ENCODE results near the gene PPM1M.
A peak's percentile ranks its signal among the peaks of the same experiment; 100 is the strongest.

PPM1M gene

DNA sequence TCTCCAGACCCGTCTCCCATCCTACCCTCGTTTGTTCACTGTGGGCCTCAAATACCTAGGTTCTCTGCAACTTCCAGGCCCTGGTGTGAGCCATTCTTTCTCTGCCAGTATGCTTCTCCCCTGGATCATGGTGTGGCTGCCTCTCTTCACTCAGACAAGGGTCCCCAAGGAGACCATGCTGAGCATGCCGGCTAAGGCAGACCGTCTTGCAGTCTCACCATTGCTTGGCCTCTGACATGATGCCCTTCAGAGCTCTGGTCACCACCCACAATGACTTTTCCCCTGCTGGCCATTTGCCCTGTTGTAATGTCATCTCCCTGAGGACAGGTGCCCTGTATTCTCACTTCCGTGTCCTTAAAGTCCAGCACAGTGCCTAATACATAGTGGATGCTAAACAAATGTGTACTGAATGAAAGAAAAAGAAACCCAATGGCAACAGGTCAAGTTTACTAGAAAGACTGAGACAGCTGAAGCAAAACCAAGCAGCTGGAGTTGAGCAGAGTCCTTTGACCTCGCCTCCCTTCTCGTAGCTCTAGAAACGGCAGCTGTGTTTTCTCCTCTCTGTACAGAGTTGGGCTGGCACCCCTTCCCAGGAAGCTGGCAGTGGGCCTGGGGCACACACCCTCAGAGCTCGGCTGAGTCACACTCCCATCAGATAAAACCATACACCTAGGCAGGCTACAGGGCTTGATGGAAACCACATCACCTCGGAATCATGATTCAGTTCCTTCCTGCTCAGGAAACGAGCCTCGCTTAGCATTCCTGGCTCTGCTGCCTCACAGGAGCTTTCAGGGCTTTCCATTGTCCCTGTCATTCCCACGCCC is 28.8 kb upstream of the PPM1M start:
- DNase-seq, result no peak

DNA sequence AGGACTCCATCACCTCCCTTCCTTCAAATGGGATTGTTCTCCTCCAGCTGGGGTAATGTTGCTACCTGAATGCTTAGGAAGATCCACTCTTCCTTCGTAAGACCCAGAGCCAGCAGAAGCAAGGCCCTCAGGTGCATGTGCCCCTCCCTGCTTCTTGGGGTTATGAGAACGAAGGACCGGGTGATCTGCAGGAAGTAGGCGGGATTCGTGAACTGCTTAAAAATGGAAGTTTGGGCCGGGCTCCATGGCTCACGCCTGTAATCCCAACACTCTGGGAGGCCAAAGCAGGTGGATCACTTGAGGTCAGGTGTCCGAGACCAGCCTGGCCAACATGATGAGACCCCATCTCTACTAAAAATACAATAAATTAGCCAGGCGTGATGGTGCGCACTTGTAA is 28.2 kb upstream of the PPM1M start:
- DNase-seq, result no peak

DNA sequence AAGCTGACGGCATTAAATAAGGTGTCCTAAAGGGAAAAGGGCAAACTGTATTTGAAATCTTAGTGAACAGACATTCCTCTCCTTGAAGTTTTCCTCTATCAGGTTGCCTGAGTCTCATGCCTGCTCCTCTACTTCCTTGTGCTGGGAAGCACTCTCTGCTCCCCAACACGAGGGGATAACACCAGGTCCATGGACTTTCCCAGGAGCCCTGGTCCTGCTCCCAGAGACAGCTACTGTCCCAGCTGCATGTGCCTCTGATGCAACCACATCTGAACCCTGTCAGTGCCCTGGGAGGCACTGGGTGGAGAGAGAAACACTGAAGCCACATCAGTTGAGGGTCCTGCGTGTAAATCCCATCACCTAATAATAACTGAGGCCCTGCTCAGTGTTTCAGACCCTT is 27.5 kb upstream of the PPM1M start:
- no peak for DNase-seq

DNA sequence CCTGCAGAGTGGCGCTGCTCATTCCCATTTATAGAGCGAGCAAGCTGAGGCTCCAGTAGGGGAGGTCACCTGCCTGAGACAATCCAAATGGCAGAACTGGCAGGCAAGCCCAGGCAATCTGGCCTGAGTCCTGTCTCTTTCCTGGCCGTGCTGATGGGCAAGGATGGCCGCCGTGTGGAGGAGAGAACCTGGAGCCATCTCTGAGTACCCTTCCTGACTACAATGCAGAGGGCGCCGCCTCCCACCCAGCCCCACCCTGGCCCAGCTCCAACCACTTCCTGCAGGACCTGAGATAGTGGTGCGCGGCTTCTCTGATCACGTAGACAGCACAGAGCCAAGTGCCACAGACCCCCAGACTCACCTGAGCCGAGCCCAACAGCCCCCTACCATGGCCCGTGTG is 27.1 kb upstream of the PPM1M start:
- DNase-seq, result no peak

DNA sequence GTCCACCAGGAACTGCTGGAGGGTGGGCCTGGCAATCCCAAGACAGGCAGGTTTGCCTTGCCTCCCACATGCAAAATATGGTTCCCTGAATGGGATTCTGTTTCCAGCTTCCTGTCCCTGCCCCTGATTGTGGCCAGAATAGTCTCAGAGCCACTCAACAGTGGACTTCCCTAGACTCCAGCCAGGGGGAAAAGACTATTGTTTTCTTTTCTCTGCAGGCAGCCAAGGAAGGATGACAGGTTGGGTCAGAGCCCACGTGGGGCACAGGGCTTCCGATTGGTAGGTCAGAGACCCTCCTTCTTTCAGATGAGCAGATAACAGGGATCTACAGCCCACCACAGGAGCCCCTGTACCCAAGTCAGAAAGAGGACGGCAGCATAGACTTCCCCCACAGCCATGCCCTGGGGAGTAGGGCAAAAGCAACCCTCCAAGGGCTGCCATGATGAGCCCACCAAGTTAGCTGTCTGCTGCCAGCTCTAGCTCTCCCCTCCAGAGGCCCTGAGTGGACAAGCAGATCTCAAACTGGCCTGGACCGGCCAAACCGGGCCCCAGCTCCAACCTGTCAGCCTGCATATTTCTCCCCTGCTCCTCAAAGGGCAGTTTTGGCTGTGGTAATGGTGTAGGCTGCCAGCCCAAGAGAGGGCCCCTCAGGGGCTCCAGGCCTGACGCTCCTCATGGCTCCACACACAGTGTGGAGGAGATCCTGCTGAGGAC is 26.5 kb upstream of the PPM1M start:
- DNase-seq, result no peak

DNA sequence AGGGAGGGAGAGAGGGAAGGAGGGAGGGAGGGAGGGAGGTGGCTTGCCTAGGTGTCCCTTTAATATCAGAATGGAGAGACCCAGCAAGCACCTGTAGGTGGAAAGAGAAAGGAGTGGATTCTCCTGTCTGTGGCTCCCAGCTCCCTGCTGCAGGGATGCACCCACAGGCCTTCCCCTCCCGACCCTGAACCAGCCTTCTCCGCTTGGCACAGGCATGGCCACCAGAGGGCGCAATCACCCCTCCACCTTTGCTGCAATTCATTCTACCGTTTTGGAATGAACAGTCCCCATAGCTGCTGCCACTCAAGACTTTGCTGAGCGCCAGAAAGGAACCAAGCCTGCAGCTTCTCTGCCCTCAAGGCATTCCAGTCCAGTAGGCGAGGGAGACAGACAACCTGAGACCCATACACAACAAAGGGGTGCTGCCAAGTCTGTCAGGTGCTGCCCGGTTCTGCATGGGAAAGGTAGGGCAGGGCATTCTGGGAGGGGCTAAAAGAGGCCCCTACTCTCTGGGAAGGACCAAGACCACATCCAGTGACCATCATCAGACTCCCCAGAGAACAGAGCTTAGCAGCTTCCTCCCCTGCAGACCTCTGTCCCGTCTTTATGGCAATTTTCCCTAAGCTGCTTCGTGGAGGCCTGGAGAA is 25.1 kb upstream of the PPM1M start:
- DNase-seq, result peak; percentile 37 to 70

DNA sequence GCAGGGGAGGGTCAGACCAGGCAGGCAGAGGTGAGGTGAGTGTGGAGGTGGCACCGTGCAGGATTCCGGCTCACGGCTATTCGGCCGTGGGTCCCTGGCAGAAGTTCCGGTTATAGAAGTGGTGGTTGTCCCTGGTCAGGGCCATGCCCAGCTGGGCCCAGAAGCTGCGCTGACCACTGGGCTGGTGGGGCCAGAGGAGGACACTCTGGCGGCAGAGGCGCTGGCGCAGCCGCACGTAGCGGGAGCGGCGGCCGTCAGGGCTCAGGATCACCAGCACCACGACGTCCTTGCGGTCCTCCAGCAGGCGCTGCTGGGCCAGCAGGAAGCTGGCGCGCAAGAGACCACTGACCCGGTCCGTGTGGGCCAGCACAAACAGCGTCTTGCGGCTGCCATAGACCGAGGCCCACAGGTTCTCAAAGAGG is 24.4 kb upstream of the PPM1M start:
- DNase-seq, result no peak

DNA sequence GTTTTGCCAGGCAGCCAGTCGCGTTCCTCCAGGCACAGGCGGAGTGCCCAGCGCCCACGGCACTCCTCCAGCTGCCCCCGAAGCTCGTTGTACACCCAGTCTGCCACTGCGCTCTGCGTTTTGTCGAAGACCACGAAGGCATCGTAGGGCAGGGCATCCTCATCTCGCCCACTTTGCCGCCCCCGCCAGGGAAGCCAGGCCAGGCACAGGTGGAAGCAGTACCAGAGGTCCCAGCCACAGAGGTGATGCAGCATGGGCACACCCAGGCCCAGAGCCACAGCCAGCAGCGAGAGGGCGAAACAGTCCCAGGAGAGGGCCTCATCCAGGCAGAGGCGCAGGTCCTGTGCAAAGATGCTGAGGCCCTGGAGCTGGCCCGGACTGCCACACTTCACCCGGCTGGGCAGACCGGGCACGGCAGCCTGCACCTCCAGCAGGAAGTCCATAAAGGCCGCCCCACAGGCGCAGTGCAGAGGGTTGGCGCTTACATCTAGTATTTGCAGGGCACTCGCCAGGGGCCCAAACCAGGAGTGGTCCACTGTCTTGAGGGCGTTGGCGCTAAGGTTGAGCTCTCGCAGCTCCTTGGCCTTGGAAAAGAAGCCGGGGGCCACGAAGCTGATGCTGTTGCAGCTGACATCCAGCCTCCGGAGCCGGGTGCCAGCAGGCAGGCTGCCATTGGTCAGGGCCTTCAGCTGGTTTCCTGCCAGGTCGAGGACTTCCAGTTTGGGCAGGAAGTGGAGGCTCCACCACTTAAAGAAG is 23.8 kb upstream of the PPM1M start:
- DNase-seq, result no peak

DNA sequence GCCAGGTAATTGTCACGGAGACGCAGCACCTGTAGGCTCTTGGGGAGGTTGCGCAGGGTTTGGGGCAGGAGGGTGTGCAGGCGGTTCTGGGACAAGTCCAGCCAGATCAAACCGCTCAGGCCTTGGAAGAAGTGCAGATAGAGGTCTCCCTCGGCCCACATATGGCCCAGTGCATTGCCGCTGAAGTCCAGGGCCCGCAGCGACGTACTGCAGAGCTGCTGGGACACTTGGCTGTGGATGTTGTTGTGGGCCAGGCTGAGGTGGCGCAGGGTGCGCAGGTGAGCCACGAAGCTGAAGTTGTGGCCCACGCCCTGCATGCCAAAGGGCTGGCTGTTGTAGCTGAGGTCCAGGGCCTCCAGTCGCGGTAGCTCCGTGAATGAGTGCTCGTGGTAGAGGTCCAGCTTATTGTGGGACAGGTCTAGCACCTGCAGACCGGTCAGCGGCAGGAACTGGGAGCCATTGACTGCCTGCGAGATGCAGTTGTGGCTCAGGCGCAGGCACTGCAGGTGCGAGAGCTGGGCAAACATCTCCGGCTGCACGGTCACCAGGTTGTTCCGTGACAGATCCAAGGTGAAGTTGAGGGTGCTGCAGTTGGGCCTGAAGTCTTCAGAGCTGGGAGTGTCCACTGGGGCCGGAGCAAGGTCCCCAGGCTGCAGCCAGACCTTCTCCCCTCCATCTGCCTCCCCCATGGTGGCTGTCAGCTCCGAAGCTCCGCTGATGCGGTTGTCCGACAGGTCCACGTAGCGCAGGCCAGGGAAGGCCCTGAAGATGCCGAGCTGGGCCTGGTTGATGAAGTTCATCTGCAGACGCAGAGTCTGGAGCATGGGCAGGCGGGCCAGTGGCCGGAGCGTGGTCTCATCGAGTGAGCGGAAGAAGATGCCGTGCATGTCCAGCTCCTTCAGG is 23.0 kb upstream of the PPM1M start:
- DNase-seq, result no peak

DNA sequence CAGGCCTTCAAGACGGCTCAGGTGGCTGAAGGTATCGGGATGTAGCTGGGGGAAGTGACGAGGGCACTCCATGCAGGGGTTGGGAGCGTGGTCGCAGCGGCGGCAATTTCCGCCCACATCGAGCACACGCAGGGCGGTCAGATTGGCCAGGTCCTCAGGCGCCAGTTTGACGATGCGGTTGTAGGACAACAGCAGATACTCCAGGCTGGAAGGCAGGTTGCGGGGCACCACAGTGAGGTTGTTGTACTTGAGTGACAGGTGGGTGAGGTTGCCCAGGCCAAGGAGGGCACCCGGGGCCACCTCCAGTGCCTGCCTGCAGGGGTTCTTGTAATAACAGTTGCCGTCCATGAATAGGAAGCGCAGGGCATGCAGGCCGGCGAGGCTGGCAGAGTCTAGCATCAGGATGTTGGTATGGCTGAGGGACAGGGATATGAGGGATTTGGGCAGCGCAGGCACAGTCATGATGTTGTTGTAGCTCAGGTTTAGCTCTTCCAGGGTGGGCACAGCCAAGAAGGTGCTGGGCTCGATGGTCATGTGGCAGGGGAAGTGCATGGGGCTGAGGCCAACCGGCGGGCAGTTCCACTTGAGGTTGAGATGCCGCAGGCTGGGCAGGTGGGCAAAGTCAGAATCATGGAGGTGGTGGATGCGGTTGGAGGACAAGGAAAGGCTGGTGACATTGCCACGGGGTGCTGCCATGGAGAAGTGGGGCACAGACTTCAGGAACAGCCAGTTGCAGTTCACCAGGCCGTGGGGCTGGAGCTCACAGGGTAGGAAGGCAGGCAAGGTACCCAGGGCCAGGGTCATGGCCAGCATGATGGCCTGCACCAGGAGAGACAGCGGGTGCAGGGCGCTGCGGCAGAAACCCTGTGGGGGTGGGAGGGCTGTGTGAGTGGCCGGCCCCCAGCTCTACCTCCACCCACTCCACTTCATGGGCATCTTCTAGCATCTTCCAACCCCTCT is 21.8 kb upstream of the PPM1M start:
- no peak for DNase-seq

DNA sequence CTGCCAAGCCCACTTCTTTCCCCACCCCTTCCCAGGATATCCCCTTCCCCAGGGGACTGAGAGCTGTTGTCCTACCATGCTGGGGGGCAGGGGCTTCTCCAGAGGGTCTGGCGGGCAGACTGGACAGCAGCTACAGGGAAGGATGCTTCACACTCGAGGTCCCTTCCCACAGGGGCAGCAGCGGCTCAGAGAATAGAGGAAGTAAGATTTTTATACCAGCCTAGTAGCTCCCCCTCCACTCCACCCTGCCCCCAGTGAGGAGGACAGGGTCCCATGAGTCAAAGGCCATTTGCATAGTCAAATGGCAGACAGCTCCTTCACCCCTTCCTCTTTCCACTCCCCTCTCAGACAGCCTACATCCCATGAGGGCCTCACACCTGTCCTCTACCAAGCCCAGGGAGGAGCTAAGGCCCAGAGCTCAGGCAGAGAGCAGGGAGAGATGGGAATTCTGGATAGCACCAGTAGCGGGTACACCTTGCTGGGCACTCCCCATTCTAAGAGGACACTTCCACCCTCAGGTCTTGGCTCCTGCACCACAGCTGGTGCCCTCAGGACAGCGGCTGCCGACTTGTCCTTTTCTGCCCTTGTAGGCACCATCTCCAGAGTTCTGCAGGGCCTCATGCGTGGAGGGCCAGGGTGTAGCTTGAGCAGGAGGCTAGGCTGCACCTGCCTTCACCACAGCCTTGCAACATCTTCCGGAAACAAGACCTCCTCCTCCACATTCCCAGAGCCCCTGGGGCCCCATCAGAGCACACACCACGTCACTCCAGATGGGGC is 19.9 kb upstream of the PPM1M start, which contains the start of gene TLR9:
Gene TLR9 (minus strand): TSS at position 194 of the 777 bp plus-strand sequence. CDS start 116 bp downstream, at position 78.
- DNase-seq, result no peak

DNA sequence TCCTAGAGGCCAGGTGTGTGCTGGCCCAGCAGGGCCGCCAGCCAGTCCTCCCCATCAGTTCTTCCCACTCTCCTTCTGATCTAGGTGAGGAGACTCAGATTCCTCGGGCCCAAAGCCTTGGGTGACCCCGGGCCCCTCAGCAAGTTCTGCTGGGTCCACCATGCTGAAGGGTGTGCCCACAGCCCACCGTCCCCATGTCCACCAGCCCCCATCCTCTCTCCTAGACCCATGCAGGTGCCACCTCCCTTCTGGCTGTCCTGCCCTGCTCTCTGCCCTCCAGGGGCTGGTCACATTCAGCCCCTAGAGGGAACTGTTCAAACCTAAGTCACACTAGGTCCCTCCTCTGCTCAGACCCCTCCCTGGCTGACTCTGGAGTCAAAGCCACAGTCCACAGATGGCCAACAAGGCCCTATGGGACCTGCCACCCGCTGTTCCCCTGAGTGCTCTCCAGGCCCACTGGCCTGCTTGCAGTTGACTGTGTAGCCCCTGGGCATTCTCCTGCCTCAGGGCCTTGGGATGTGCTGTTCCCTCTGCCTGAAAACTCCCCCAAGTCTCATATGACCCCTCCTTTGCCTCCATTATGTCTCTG is 19.2 kb upstream of the PPM1M start:
- DNase-seq, result no peak

DNA sequence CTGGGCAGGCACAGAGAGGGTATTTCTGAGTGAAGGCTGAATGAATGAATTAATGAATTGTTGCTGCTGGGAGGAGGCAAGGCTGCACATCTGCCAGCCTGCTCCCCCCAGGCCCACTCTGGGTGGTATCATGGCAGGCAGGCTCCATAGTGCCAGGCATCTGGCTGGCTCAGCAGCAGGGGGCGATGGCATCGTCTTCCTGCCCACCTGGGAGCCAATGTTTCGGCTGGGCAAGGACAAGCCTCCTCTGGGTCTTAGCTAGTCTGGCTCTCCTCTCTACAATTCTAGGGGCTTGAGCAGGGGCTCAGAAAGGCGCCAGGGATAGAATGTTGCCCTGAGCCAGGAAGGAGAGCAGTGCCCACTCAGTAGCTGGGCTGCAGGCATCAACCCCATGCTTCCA is 18.4 kb upstream of the PPM1M start:
- peak in 1 of 2 experiments; percentile 9 for DNase-seq

DNA sequence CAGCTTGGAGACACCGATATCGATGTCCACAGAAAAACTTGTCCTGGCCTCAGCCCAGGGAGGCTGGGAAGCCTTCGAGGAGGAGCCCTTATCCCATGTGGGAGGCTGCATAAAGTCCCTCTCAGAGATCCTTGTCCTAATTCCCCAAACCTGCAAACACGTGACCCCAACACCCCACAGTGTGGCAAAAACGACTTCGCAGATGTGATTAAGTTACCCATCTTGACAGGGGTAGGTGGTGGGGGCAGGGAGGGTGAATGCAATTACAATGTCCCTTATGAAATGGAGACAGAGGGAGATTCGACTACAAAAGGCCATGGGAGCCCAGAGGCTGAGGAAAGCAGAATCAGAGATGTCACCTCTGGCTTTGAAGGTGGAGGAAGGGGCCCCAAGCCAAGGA is 17.8 kb upstream of the PPM1M start:
- DNase-seq, result no peak

DNA sequence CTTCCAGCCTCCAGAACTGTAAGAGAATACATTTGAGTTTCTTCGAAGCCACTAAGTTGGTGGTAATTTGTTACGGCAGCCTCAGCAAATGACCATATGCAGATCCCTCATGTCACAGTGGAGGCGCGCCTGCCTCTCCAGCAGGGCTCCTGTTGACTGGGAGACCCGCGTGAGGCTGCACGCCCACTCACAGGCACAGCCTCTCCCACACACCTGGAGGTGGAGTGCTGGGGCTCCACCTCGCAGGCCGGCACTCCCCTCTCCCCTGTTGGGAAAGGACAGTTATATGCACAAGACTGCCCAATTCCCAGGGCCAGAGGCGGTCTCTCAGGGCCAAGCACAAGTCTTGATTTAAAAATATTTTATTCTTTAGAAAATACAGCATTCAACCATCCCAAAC is 17.3 kb upstream of the PPM1M start:
- no peak for DNase-seq

DNA sequence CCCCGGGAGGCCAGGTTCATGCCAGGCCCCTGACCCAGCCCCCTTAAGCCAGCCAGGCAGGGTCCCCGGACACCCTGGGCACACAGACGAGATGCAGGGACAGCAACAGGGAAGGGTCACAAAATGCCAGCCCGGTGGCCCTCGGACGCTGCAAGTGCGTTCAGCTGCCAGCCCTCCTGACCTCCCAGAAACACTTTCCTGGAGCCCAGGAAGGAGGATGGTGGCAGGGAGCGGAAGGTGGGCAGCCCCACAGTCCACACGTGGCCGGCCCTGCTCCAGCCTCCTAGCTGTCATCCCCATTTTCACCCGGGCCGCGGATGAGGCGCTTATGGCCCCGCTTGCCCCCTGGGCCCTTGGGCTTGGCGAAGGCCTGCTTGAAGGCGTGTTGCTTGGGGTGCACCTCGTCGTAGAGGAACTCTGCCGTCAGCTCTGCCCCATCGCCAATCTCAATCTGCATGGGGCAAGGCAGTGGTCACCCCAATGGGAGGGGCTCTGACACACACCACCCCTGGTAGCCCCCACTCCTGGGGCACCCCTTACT is 16.7 kb upstream of the PPM1M start:
- DNase-seq, result no peak

DNA sequence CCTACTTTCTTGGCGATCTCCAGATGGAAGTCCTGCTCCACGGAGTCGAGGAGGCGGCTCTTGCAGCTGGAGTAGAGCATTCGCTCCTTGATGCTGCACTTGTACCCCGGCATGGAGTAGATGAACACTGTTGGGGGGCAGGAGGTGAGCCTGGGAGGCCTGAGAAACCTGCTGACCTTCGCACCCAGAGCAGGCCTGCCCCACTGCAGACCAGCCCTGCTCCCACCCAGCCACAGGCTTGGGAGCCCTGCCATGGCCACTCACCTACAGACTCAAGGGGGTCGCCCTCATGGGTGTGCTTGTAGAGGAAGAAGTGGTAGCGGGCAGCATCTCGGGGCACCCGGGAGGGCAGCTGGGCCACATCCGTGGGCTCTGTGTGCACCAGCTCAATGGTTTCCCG is 15.9 kb upstream of the PPM1M start:
- no peak for DNase-seq

DNA sequence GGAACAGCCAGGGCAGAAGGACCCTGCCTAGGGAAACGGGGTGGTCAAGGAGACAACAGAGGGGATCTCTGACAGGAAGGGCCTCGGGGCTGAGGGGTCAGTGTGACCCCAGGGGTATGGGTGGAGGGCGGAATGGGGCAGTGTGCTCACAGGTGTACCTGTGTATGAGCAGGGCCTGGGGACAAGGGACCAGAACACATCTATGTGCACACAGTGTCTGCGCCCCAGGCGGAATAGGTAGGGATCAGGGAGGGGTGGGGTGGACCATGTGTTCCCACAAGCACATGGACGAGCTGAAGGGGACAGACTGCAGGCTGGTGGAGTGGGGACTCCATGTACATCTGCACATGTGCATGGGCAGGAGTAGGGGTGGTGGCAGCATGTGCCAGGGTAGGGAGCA is 15.1 kb upstream of the PPM1M start:
- no peak for DNase-seq

DNA sequence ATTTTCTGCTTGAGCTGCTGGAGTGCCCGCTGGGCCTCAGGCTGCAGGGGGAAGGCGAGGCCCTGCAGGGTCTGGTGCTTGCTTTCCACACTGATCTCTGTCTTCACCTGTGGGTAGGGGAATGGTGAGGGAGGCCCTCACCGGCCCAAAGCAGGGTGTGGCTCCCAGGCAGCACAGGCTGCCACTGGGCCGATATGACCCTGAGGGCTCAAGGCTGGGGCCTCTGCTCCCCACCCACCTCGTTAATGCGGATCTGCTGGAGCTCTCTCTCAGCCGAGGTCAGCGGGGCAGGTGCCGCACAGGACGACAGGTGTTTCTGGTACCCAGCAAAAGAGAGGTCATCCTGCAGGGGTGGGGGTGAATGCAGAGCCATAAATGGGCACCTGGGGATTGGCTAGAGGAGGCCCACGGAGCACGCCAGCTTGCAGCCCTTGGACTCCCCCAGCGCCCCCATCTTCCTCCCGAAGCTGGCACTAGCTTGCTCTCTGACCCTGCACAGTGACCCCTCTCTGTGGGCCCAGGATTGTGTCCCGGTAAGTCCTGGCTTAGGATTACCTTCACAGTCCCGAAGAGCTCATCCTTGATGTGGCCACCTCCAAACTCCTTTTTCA is 14.6 kb upstream of the PPM1M start:
- no peak for DNase-seq
